Ovary (tissue), 9 donors: ENCODE measurements around the gene SLC4A1AP. TPM values are rescaled to one million over a fixed set of nuclear protein-coding genes. Genes with fewer than 3 reads are reported as not detected.

Experiments used
- DNase-seq, 5 donors: peaks; one replicate each; pipeline ENCODE4 v3.0.0-alpha.2; 2019 to 2020
- H3K27ac ChIP-seq, 2 donors: fragments of 200-600 bp; one replicate each; pipeline versions ENCODE4 v1.5.1 to v1.8.0; 2019 to 2022
- H3K27me3 ChIP-seq: fragments of 200-600 bp; one replicate; pipeline ENCODE4 v1.8.0; 2022
- H3K36me3 ChIP-seq: fragments of 200-600 bp; sonication (generic); one replicate; pipeline ENCODE4 v1.5.1; 2019
- H3K4me1 ChIP-seq: one replicate; pipeline ENCODE4 v1.8.1; 2013; ENCODE audit warnings: mild to moderate bottlenecking, moderate library complexity; ENCODE audit not compliant: insufficient read depth
- H3K4me3 ChIP-seq: fragments of 200-600 bp; sonication (generic); one replicate; pipeline ENCODE4 v1.5.1; 2017
- H3K9me3 ChIP-seq, 2 donors: fragments of 200-600 bp in 1 of 2; sonication (generic) in 1 of 2; one replicate each; pipeline versions ENCODE4 v1.5.1 to v1.8.1; 2013 to 2019; ENCODE audit warnings: mild to moderate bottlenecking in 1 of 2, moderate library complexity in 1 of 2
- CTCF ChIP-seq, 3 donors: fragments of 450-650 bp in 2 of 3; fragments of 200-600 bp in 1 of 3; IDR thresholded peaks; one replicate each; pipeline versions ENCODE4 v1.5.1 to v1.8.0; 2016 to 2022; ENCODE audit warnings: antibody characterized with exemption in 3 of 3, mild to moderate bottlenecking in 1 of 3
- EP300 ChIP-seq: sonication (generic); formaldehyde crosslinking; IDR thresholded peaks from one replicate; pipeline ENCODE4 v1.6.1; 2017; ENCODE audit warnings: antibody characterized with exemption
- POLR2A ChIP-seq: fragments of 450-650 bp; IDR thresholded peaks from one replicate; pipeline ENCODE4 v1.6.1; 2017; ENCODE audit warnings: antibody characterized with exemption, mild to moderate bottlenecking, moderate library complexity
- WGBS, 3 donors: extraction: QIAGEN DNeasy Blood & Tissue Kit in 1 of 3; methylation state at CpG; one replicate each; pipeline versions ENCODE4 v1.1.5 to v1.1.7; 2013 to 2017; 5-methylcytosine and 5-hydroxymethylcytosine counted together
- intact Hi-C, 4 donors: fragments of 100-400 bp; cut with DNase I; formaldehyde crosslinking; loops; one replicate each; pipeline versions ENCODE4 v1.11.0 to v1.15.1; 2022 to 2023
- polyA plus RNA-seq, 2 donors: library from polyadenylated mRNA; stranded (reverse); fragments of 200-250 nt in 1 of 2; fragments of 350-450 nt in 1 of 2; fragmentation: Illumina TruSeq in 1 of 2; extraction: RNeasy Lipid Tissue Mini Kit (QIAGEN cat#74804) in 1 of 2; gene quantifications; one replicate each; pipeline ENCODE4 v1.2.3, GENCODE V29; 2013 to 2014
- total RNA-seq, 7 donors: library from RNA; depleted of rRNA in 2 of 7; stranded (reverse); fragments of >200 nt in 2 of 7; fragmentation: NEBNext Ultra II Directional in 3 of 7; extraction: Animal tissue kit (Norgen Biotek cat#: 25700) in 3 of 7; gene quantifications; one replicate each; pipeline versions ENCODE4 v1.1.0 to v1.2.4, GENCODE V29; 2016 to 2023
- donor health status: DM: no; HTN: no; CAD: no; lungs with moderate emphysema.
- donor health status: DM: no; HTN: no; CAD: no.
- donor health status: Bipolar disorder and iron deficiency.
- donor health status: DM: yes; HTN: yes; CAD: no.
- donor health status: DM: no; HTN: no; CAD: no.
- donor health status: DM: yes; HTN: yes; CAD: no.

Gene SLC4A1AP
- total and polyA plus RNA-seq, 9 donors: 14.6 to 22.0 (median 16.2) TPM

- no peak for TF ChIP-seq EP300
- no peak for TF ChIP-seq POLR2A
- TF ChIP-seq CTCF (IDR thresholded peaks at IDR 0.05): no peak
These were observed 58.3 kb downstream of the SLC4A1AP start for GRCh38 chr2:27721884-27722485.

GRCh38 chr2:27723372-27724144 is 59.9 kb downstream of the SLC4A1AP start:
- TF ChIP-seq CTCF (IDR thresholded peaks at IDR 0.05) (peak; percentile 65 to 87 (median 84)), POLR2A (no peak)
- H3K9me3 ChIP-seq: no peaks in the 10 kb centered on the region
- intact Hi-C loops: loop anchor here in 3 of 4 donors (5.0 to 10.0 kb wide), 4 partner anchors 51 to 674 kb away; partner anchors contain the start of genes FOSL2 (in 1 of the 3) and MRPL33 (in 1 of the 3)

More at GRCh38 chr2:27721884-27722485, 58.3 kb downstream of the SLC4A1AP start:
- Histone ChIP-seq H3K9me3 (no peaks in the 10 kb centered on the region), H3K27ac (no peak overlapping the region), H3K27me3 (peaks cover 2% of the 10 kb centered on the region), H3K36me3 (no peaks in the 10 kb centered on the region), H3K4me1 (peaks cover 10% of the 10 kb centered on the region), H3K4me3 (no peak overlapping the region)
- 74 to 88% (median 83%) methylated on average over 2 of the region's 2 CpGs for WGBS, 3 donors
- DNase-seq: no peak
- intact Hi-C loops: loop anchor here in 3 of 4 donors (5.0 to 10.0 kb wide), 4 partner anchors 53 to 675 kb away; partner anchors contain the start of genes FOSL2 (in 1 of the 3) and MRPL33 (in 1 of the 3)

GRCh38 chr2:27724191-27724590 is 60.5 kb downstream of the SLC4A1AP start:
- intact Hi-C loops: loop anchor here in 3 of 4 donors (5.0 to 10.0 kb wide), 4 partner anchors 51 to 673 kb away; partner anchors contain the start of genes FOSL2 (in 1 of the 3) and MRPL33 (in 1 of the 3)

More at GRCh38 chr2:27723372-27724144, 59.9 kb downstream of the SLC4A1AP start:
- WGBS, 3 donors: 29 to 32% (median 30%) methylated on average over 11 of the region's 11 CpGs
- H3K4me3 ChIP-seq: no peak overlapping the region
- H3K27ac ChIP-seq: peak overlapping the region; percentile 79 to 80
- peaks cover 10% of the 10 kb centered on the region for H3K4me1 ChIP-seq
- peaks cover 2% of the 10 kb centered on the region for H3K27me3 ChIP-seq
- no peaks in the 10 kb centered on the region for H3K36me3 ChIP-seq
- DNase-seq: peak; percentile 70 to 81 (median 75)

GRCh38 chr2:27724905-27725701 is 61.4 kb downstream of the SLC4A1AP start:
- H3K4me1 ChIP-seq: peaks cover 10% of the 10 kb centered on the region
- H3K27ac ChIP-seq: peak overlapping the region; percentile 79 to 80
- intact Hi-C loops: loop anchor here in 3 of 4 donors (5.0 to 10.0 kb wide), 4 partner anchors 50 to 672 kb away; partner anchors contain the start of genes FOSL2 (in 1 of the 3) and MRPL33 (in 1 of the 3)
- no peaks in the 10 kb centered on the region for H3K36me3 ChIP-seq
- peak in 2 of 5 donors; percentile 66 to 68 for DNase-seq
- peaks cover 2% of the 10 kb centered on the region for H3K27me3 ChIP-seq
- H3K9me3 ChIP-seq: no peaks in the 10 kb centered on the region
- no peak overlapping the region for H3K4me3 ChIP-seq
- TF ChIP-seq POLR2A: peak; percentile 24
- no peak for TF ChIP-seq CTCF (IDR thresholded peaks at IDR 0.05)
- 22 to 35% (median 32%) methylated on average over 5 of the region's 5 CpGs for WGBS, 3 donors

More at GRCh38 chr2:27724191-27724590, 60.5 kb downstream of the SLC4A1AP start:
- no peaks in the 10 kb centered on the region for H3K9me3 ChIP-seq
- no peak for TF ChIP-seq POLR2A
- no peak overlapping the region for H3K4me3 ChIP-seq
- peaks cover 10% of the 10 kb centered on the region for H3K4me1 ChIP-seq
- WGBS, 3 donors: 52 to 65% (median 63%) methylated on average over 3 of the region's 3 CpGs
- H3K27ac ChIP-seq: peak overlapping the region; percentile 79 to 80
- no peaks in the 10 kb centered on the region for H3K36me3 ChIP-seq
- DNase-seq: no peak
- peaks cover 2% of the 10 kb centered on the region for H3K27me3 ChIP-seq
